DND-41 (cell line): Measurements from ENCODE around the gene PDZRN4.
A peak's percentile ranks its signal among the peaks of the same experiment; 100 is the strongest.

Experiments
- ATAC-seq: fragments of 200-7000 bp; cut with Tn5 transposase; 3 replicates; pipeline ENCODE4 v1.9.1; 2021; ENCODE audit warnings: low read depth; ENCODE audit not compliant: insufficient read depth
- DNase-seq: peaks from one replicate; pipeline ENCODE4 v3.0.0-alpha.2; 2020
- H2AFZ ChIP-seq: 2 replicates; pipeline ENCODE4 v1.6.0; 2012; ENCODE audit warnings: low read depth, low read length
- H3K27ac ChIP-seq: 2 replicates; pipeline ENCODE4 v1.5.1; 2012; ENCODE audit warnings: low read length, inconsistent platforms
- H3K27me3 ChIP-seq: fragments of 200-600 bp; sonication (generic); 2 replicates; pipeline ENCODE4 v1.6.0; 2012; ENCODE audit warnings: low read length, mild to moderate bottlenecking, inconsistent platforms; ENCODE audit not compliant: insufficient read depth, poor library complexity
- H3K36me3 ChIP-seq: 2 replicates; pipeline ENCODE4 v1.5.1; 2012; ENCODE audit warnings: low read length, inconsistent platforms; ENCODE audit not compliant: insufficient read depth
- H3K4me1 ChIP-seq: 2 replicates; pipeline ENCODE4 v1.5.1; 2012; ENCODE audit warnings: mild to moderate bottlenecking, low read length; ENCODE audit not compliant: insufficient read depth
- H3K4me2 ChIP-seq: 2 replicates; pipeline ENCODE4 v1.6.0; 2012; ENCODE audit warnings: mild to moderate bottlenecking, moderate library complexity, low read length, inconsistent platforms; ENCODE audit not compliant: insufficient read depth
- H3K4me3 ChIP-seq, 2 experiments: fragments of 200-600 bp in 1 of 2; shearing (Covaris generic) in 1 of 2; 2 replicates each; pipeline ENCODE4 v1.5.1; 2012 to 2016; ENCODE audit warnings: inconsistent platforms in 2 of 2, low read length in 2 of 2, mild to moderate bottlenecking in 2 of 2, low read depth in 1 of 2, moderate library complexity in 1 of 2
- H3K79me2 ChIP-seq: 2 replicates; pipeline ENCODE4 v1.6.0; 2012; ENCODE audit warnings: low read length, inconsistent platforms; ENCODE audit not compliant: insufficient read depth
- H3K9ac ChIP-seq: 2 replicates; pipeline ENCODE4 v1.6.0; 2012; ENCODE audit warnings: low read depth, mild to moderate bottlenecking, inconsistent platforms, low read length, moderate library complexity
- H3K9me3 ChIP-seq: 2 replicates; pipeline ENCODE4 v1.5.1; 2012; ENCODE audit warnings: low read length, moderate library complexity, mild to moderate bottlenecking, inconsistent platforms; ENCODE audit not compliant: insufficient read depth, severe bottlenecking
- H4K20me1 ChIP-seq: 2 replicates; pipeline ENCODE4 v1.6.0; 2012; ENCODE audit warnings: low read length; ENCODE audit not compliant: insufficient read depth
- CTCF ChIP-seq: IDR thresholded peaks from 2 replicates; pipeline ENCODE4 v1.5.1; 2012; ENCODE audit warnings: borderline replicate concordance, low read length, moderate library complexity, mild to moderate bottlenecking; ENCODE audit not compliant: poor library complexity, severe bottlenecking; ENCODE audit errors: extremely low read depth
- EZH2 ChIP-seq: IDR thresholded peaks from 3 replicates; pipeline ENCODE4 v1.6.1; 2012; ENCODE audit warnings: borderline replicate concordance, low read depth, mild to moderate bottlenecking, moderate library complexity, low read length, inconsistent platforms; ENCODE audit not compliant: severe bottlenecking

Gene PDZRN4

GRCh38 chr12:41521872-41522379 lies 333.8 kb downstream of the PDZRN4 start:
- H3K4me2 ChIP-seq = peak overlapping the region; percentile 51
- no peaks in the 10 kb centered on the region for H3K27me3 ChIP-seq
- H4K20me1 ChIP-seq = no peaks in the 10 kb centered on the region
- peak overlapping the region in 1 of 2 experiments; percentile 32; a peak in 1 of 4 replicates for H3K4me3 ChIP-seq
- H3K9ac ChIP-seq = no peak overlapping the region
- no peak for TF ChIP-seq EZH2
- TF ChIP-seq CTCF = no peak
- DNase-seq (no peak), ATAC-seq (peak; percentile 79)
- peaks cover 11% of the 10 kb centered on the region for H3K4me1 ChIP-seq
- no peaks in the 10 kb centered on the region for H3K9me3 ChIP-seq
- H3K27ac ChIP-seq = peak overlapping the region; percentile 43; the same call in 1 of the 2 replicates
- H2AFZ ChIP-seq = peak overlapping the region; percentile 65
- no peaks in the 10 kb centered on the region for H3K36me3 ChIP-seq
- H3K79me2 ChIP-seq = no peaks in the 10 kb centered on the region

GRCh38 chr12:41527062-41527461 lies 338.9 kb downstream of the PDZRN4 start:
- H3K27me3 ChIP-seq = no peaks in the 10 kb centered on the region
- H3K9ac ChIP-seq = no peak overlapping the region
- no peaks in the 10 kb centered on the region for H3K9me3 ChIP-seq
- no peak overlapping the region for H3K27ac ChIP-seq
- DNase-seq (no peak), ATAC-seq (no peak)
- TF ChIP-seq EZH2 (no peak), CTCF (no peak)
- no peak overlapping the region for H2AFZ ChIP-seq
- H3K4me1 ChIP-seq = peaks cover 7% of the 10 kb centered on the region
- H3K79me2 ChIP-seq = no peaks in the 10 kb centered on the region
- no peaks in the 10 kb centered on the region for H3K36me3 ChIP-seq
- no peak overlapping the region for H3K4me3 ChIP-seq
- H3K4me2 ChIP-seq = no peak overlapping the region
- no peaks in the 10 kb centered on the region for H4K20me1 ChIP-seq

DNA sequence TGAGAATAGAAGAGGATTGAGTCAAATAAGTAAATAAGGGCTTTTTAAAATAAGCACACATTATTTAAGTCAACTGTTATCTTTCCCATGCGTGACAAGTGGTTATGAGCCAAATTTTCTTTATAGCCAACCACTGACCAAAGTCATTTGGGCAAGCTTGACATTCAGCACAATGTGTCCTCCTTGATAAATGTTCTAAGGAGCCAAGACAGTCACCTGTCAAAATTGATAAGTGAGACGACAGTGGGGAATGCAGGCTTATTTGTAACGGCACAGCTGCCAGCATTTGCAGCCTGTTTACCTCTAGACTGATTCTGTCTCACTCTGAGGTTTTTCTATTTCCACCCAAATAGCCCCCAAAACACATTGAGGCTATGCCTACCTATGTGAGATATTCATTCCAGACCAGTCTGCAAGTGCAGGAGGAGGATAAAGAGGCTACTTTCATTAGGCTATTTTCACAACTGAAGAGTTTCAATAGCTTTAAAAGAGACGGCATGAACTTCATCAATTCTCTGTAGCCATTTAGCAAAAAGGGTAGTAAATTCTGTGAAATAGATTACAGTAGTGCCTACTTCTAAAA lies 339.5 kb downstream of the PDZRN4 start:
- no peaks in the 10 kb centered on the region for H4K20me1 ChIP-seq
- H3K27ac ChIP-seq = no peak overlapping the region
- no peak overlapping the region for H3K4me2 ChIP-seq
- no peaks in the 10 kb centered on the region for H3K27me3 ChIP-seq
- no peak for TF ChIP-seq CTCF
- TF ChIP-seq EZH2 = no peak
- H3K9me3 ChIP-seq = no peaks in the 10 kb centered on the region
- ATAC-seq (no peak), DNase-seq (no peak)
- H3K79me2 ChIP-seq = no peaks in the 10 kb centered on the region
- H3K4me3 ChIP-seq = no peak overlapping the region
- H3K36me3 ChIP-seq = no peaks in the 10 kb centered on the region
- no peak overlapping the region for H3K9ac ChIP-seq
- peaks cover 1% of the 10 kb centered on the region; the same call in 1 of the 2 replicates for H3K4me1 ChIP-seq
- no peak overlapping the region for H2AFZ ChIP-seq
